Measurements from ENCODE around the gene MXRA8. TPM values are rescaled to one million over a fixed set of nuclear protein-coding genes. Genes with fewer than 3 reads are reported as not detected.

The MXRA8 gene
- total RNA-seq, 1 experiment from 2014 or later = 9.6 TPM

DNA sequence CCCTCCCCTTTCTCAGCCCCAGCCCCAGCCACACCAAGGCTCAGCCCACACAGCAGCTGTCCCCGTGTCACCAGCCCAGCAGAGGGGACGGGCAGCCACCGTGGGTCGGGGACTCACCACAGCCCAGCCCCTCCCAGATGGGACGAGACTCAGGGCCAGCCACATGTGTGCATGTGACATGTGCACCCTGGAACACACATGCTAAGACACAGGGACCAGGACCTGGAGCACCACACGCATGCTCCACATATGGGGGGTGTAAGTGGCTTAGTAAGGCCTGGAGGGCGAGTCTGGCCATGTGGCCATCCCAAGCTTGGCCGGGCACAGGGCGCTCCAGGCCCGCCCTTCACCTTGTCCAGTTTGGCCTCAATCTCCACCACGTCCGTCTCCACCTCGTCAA lies 54.6 kb downstream of the MXRA8 start:
- no peak overlapping the region for H3K4me3 Mint-ChIP-seq
- no peaks in the 10 kb centered on the region for H3K27me3 ChIP-seq (ENCODE audit: insufficient read depth, low read length)
- H4K20me1 ChIP-seq (ENCODE audit: control insufficient read depth, insufficient read depth, insufficient read length) = no peaks in the 10 kb centered on the region
- no peak overlapping the region for H3T11ph ChIP-seq (ENCODE audit: low read length)
- TF ChIP-seq, protein P1, sequence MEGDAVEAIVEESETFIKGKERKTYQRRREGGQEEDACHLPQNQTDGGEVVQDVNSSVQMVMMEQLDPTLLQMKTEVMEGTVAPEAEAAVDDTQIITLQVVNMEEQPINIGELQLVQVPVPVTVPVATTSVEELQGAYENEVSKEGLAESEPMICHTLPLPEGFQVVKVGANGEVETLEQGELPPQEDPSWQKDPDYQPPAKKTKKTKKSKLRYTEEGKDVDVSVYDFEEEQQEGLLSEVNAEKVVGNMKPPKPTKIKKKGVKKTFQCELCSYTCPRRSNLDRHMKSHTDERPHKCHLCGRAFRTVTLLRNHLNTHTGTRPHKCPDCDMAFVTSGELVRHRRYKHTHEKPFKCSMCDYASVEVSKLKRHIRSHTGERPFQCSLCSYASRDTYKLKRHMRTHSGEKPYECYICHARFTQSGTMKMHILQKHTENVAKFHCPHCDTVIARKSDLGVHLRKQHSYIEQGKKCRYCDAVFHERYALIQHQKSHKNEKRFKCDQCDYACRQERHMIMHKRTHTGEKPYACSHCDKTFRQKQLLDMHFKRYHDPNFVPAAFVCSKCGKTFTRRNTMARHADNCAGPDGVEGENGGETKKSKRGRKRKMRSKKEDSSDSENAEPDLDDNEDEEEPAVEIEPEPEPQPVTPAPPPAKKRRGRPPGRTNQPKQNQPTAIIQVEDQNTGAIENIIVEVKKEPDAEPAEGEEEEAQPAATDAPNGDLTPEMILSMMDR (conservative IDR thresholded peaks at IDR 0.05) = no peak
- H3K79me2 ChIP-seq (ENCODE audit: insufficient read depth, low read length) = no peaks in the 10 kb centered on the region
- no peak overlapping the region for H2AK5ac ChIP-seq (ENCODE audit: insufficient read length, low read length)
- H3K56ac ChIP-seq (ENCODE audit: insufficient read length, low read depth, low read length) = no peak overlapping the region
- no peak overlapping the region for H4K91ac ChIP-seq (ENCODE audit: insufficient read length, low read depth, low read length)
- no peak overlapping the region for H2BK5ac ChIP-seq (ENCODE audit: insufficient read length, low read length)
- H3K18ac ChIP-seq (ENCODE audit: insufficient read length, low read depth, low read length) = no peak overlapping the region
- no peak overlapping the region; the same call in 1 of the 2 replicates for H3K14ac ChIP-seq (ENCODE audit: insufficient read depth, low read length)
- no peak overlapping the region for H3K27ac ChIP-seq (ENCODE audit: insufficient read length, low read depth, low read length)
- H3K9ac ChIP-seq (ENCODE audit: extremely low read depth, insufficient read length, low read length) = no peak overlapping the region
- no peak overlapping the region for H2BK12ac ChIP-seq (ENCODE audit: insufficient read length, low read depth, low read length)
- H3K36me3 Mint-ChIP-seq (ENCODE audit: insufficient read depth in 1 of 3, low read depth in 3 of 3) = no peaks in the 10 kb centered on the region; a peak in 1 of 7 replicates
- peaks cover 5% of the 10 kb centered on the region; the same call in 1 of the 2 replicates for H3K4me1 ChIP-seq (ENCODE audit: insufficient read depth, low read length)
- H3K79me1 ChIP-seq (ENCODE audit: insufficient read depth, low read depth, low read length, poor library complexity, severe bottlenecking) = no peaks in the 10 kb centered on the region
- no peak overlapping the region for H4K5ac ChIP-seq (ENCODE audit: insufficient read length, low read depth, low read length)
- H2AFZ ChIP-seq (ENCODE audit: low read length) = no peak overlapping the region
- peaks cover 3% of the 10 kb centered on the region; the same call in 1 of the 2 replicates for H3K27me3 Mint-ChIP-seq (ENCODE audit: low read depth)
- no peak overlapping the region for H3K4me2 ChIP-seq (ENCODE audit: insufficient read depth, insufficient read length, low read length)
- DNase-seq = no peak
- WGBS (ENCODE audit: extremely low coverage, insufficient read length, low lambda C conversion rate) = no CpG with 5 or more reads among the region's 13 CpGs
- no peak overlapping the region for H2BK120ac ChIP-seq (ENCODE audit: low read depth, low read length, poor library complexity, severe bottlenecking)
- H3K4me1 Mint-ChIP-seq = peaks cover 18 to 27% of the 10 kb centered on the region in 2 experiments
- H2BK15ac ChIP-seq (ENCODE audit: low read depth, low read length) = no peak overlapping the region
- H2BK20ac ChIP-seq (ENCODE audit: low read depth, low read length, poor library complexity, severe bottlenecking) = no peak overlapping the region
- H3K9me3 Mint-ChIP-seq = no peaks in the 10 kb centered on the region; a peak in 1 of 5 replicates
- H3K23me2 ChIP-seq (ENCODE audit: insufficient read length, low read depth, low read length, poor library complexity, severe bottlenecking) = peaks cover 8% of the 10 kb centered on the region
- no peaks in the 10 kb centered on the region for H3K9me3 ChIP-seq (ENCODE audit: control insufficient read depth, low read depth, low read length)
- H4K8ac ChIP-seq (replicated peaks; ENCODE audit: insufficient read length, low read depth, low read length) = no peak overlapping the region
- no peak overlapping the region for H3K23ac ChIP-seq (ENCODE audit: insufficient read length, low read depth, low read length)
- H3K4ac ChIP-seq (ENCODE audit: low read depth, low read length) = no peak overlapping the region
- no peak overlapping the region for H3K27ac Mint-ChIP-seq

All from H9 (cell line).